Activated CD4-positive, alpha-beta T cell treated with anti-CD3 and anti-CD28 coated beads, Interleukin-10, Interleukin-2, amounts not matched to agents 100 ng/mL and 50 ng/mL, durations not matched to agents 16 hours and 8 hours (primary cell): Measurements from ENCODE around the gene RNF145.

Experiments used
- DNase-seq: peaks from one replicate; pipeline ENCODE4 v3.0.0-alpha.2; 2020

Gene RNF145

DNA sequence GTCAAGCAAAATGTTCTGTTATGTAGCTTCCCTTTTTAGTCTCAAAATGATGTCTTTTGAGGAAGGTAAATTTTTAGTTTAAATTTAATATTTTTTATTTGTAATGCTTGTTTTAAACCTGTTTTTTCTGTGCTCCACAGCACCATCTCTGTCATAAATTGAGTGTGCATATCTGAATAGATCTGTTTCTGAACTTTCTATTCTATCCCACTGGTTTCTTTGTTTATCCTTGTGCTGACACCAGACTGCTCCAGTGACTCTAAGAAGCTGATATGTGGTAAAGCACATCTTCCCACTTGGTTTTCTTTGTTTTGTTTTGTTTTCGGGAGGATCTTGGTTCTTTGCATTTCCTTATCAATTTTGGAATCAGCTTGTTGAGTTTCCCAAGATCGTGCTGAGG is 7.1 kb upstream of the RNF145 start:
- no peak for DNase-seq

DNA sequence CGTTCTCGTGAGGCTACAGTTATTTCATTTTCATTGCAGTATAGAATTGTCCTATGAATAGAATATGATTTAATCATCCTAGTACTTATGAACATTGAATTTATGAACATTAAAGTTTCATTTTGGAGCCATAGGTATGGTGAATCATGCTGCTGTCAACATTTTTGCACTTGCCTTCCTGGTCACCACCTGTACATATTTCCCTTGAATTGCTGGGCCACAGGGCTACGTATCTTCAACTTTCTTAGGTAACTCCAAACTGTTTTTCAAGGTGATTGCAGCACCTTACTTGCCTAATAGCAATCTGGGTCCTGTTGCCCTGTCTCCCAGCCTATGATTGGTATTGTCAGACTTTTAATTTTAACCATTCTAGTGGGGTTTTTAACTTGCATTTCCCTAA is 6.5 kb upstream of the RNF145 start:
- DNase-seq = no peak

GRCh38 chr5:159214486-159215271 is 5.3 kb upstream of the RNF145 start:
- DNase-seq = no peak

- DNase-seq = no peak
These were observed 3.5 kb upstream of the RNF145 start for GRCh38 chr5:159212657-159213462.

DNA sequence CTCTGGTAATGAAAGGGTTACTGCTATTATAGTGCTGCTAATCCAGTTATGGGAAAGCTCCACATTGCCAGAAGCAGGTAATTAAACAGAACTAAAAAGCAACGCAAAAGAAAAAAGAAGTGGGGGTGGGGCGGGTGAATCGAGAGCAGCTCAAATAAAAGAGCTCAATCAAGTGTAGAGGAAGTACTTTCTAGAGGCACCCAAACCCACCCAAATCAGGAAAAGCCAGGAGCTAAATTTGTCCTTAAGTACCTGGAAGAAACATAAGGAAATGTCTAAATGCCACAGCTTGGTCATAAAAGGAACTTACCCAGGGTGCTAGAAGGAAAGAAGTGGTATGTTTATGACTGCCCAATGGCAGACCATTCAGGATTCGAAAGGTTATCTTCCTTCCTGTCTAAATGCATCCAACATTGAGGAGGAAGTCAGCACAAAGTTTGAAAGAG is 2.4 kb upstream of the RNF145 start:
- DNase-seq = no peak

DNA sequence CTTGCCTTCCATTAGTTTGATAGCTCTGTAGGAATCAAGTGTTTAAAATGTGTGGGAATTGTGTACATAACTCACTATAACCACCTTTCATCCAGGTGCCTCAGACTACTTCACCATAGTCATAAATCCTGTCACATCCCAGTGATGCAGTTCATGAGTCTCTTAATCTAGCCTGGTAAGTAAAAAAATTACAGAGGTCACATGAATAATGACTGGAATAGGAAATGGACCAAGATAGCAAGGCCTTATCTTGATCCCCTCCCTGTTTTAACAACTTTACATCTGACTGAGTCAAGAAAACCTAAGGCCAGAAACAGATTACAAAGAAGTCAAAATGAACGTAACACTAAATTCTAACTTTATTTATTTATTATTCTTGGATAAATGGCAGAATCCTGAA is 1.5 kb upstream of the RNF145 start:
- DNase-seq = no peak

DNA sequence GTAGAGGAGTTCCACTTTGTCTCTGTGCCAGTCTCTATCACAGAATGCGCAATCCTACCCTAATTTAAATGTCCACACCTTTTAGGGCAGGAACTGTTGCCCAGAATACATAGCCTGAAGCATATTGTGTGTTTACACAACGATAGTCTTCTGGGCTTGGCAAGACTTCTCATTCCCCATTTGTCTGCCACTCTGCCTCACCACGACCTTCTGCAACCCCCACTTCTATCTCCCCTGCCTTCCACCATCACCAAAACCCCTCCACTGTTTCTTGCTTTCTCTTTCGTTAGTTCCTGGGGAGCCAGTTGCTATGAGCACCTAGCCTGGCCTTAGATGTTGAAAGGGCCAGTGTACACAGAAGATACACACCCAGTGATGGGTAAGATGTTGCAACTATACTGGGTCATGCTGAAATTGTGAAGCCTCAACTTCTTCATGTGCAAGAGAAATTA is 883 bp upstream of the RNF145 start:
- no peak for DNase-seq

DNA sequence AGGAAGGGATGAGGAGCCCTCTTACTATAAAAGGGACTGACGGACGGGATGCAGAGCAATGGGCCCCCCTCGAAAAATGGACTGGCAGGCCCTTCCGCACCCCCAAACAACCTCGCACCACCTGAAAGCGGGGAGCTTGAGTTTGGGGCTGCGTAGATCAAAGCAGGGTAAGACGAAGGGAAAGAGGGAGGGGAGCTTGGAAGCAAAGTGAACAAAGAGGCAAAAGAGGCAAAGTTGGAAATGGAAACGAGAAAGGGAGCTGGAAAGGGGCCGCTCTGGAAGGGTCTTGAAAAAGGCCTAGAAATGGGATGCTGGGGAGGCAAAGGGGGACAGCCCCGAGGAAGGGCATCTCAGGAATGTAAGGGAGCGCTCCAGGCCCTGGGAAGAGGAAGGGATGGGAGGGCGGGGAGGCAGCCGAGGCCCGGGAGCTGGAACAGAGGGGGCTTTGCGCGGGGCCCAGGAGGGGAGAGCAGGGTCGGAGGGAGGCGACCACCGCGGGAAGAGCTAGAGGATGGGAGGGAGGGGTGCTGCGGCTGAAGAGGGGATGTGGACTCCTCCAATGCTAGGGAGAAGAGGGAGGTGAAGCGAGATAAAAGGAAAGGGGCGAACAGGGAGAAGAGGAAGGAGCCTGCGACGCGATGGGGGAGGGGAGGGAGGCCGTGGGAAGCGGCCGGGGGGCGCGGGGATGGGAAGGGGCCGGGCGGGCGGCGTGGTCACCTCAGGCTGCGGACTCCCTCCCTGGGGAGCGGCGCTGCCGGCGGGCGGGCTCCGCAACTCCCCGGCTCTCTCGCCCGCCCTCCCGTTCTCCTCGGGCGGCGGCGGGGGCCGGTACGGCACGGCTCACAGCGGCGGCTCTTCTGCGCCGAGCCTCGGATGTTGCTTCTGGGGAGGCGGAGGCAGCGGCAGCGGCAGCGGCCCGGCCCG is 577 bp downstream of the RNF145 start:
- DNase-seq = no peak

GRCh38 chr5:159207686-159208513 is 1.5 kb downstream of the RNF145 start:
- DNase-seq = peak; percentile 88

DNA sequence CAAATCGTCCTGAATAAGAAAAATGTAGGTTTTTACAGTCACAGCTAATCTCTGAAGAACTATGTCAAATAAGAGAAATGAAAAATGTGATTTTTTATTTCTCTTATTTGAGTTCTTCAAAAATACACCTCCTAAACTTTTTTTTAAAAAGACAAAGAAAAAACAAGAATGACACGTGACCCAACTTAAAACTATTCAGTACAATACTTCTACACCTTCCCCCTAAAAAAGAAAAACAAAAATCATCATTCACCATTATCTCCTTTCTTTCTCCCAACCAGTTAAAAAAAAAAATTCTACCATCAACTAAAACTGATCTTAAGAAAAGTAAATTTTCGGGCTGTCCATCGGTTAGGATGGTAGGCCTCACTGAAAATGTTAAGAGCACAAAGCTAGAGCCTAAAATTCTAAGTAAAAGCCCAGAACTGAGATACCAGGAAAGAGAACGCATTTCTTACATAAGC is 2.1 kb downstream of the RNF145 start:
- no peak for DNase-seq

DNA sequence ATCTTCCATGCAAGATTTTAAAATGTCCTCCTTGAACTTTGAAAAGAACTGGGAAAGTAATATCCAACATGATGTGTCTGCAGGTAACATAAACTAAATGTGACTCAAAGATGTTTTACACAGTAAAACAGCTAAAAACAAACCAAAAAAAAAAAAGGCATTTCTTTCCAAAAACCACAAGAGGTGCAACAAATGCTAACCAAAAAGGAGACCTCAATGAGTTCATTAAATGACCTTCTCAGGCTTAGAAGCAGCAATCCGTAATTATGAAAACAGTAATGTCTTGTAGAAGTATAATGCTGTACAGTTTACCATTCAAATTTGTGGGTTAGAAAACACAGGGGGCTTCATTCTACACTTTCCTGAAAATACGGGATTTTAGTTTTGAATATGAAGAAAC is 2.5 kb downstream of the RNF145 start:
- no peak for DNase-seq

DNA sequence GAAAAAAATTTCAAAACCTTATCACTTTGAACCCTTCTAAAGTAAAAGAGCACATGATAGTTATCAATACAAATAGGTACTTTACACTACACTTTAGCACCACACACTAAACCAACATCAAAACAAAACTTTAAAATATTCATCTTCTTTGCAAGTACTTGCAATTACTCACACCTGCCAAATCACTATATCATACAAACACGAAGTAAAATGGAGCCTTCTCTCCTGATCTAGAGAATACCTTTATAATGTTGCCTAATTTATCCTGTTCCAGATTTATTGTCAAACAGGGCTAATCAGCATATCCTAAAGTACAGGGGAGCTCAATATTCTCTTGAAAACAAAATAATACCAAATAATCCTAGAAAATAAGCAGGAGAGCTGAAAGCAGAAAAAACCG is 3.0 kb downstream of the RNF145 start:
- DNase-seq = peak; percentile 28

DNA sequence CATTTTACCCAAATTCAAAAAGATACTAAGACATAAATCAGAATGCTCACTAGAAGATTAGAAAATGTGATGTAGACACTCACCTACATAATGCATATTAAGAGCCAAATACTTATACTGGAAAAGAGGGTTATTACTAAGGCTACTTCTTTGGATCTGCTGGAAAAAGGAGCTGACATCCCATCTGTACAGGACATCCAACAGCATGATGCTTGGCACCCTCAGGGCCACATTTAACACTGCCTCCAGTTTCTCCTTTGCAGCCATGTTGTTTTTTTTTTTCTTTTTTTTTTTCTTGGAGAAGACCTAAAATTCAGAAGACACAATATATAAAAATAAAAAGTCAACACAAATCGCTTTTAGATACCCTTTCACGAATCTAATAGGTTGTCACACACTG is 6.0 kb downstream of the RNF145 start:
- DNase-seq = no peak

- no peak for DNase-seq
These were observed 7.2 kb downstream of the RNF145 start for GRCh38 chr5:159202151-159202550.

DNA sequence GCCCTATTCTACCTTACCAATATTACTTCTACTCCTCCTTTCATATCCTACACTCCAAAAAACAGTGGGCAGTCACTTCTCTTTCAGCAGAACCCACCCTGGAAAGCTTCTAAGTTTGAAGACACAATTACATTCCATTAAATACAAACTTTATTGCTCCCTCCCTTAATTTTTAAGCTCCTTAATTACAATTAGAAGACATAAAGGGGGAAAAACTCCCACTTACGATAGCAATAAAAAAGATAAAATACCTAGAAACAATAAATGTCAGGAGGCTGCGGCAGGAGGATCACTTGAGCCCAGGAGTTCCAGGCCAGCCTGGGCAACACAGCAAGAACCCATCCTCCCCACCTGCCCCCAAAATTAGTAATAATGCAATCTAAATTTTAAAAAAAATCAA is 9.6 kb downstream of the RNF145 start:
- no peak for DNase-seq

DNA sequence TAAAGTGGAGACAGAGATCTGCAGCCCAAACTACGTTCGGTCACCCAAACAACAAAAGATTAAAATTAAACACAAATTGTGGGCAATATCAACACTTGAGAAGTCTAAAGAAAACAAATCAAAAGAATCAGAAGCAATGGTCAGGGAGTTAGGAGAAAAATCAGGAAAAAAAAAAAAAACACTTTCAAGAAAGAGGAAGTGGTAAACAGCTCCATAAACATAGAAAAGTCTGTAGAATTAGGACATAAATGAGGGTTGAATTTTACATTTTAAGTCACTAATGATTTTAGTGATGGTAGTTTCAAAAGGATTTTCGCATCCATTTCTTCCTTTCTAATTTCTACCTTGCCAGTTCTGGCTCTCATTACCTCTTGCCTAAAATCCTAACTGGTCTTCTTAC is 10.1 kb downstream of the RNF145 start:
- no peak for DNase-seq

GRCh38 chr5:159198063-159199036 is 11.0 kb downstream of the RNF145 start:
- no peak for DNase-seq

DNA sequence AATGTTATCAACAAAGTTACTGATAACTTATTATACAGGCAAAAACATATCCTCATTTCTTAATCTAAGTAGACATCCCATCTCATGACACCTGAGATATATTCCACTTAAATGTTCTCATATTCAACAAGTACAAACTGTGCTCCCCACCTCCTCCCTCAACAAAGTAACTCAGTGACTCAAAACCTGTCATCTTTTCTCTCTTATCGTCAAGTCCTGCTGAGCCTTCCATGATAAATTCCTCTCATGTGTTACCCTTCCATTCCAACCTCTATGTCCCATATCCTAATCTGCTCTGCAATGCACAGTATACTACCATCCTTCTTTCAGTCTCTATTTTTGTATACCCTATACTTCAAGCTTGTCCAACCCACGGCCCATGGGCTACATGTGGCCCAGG is 13.6 kb downstream of the RNF145 start:
- DNase-seq = no peak

GRCh38 chr5:159190170-159190569 is 19.2 kb downstream of the RNF145 start:
- DNase-seq = no peak

DNA sequence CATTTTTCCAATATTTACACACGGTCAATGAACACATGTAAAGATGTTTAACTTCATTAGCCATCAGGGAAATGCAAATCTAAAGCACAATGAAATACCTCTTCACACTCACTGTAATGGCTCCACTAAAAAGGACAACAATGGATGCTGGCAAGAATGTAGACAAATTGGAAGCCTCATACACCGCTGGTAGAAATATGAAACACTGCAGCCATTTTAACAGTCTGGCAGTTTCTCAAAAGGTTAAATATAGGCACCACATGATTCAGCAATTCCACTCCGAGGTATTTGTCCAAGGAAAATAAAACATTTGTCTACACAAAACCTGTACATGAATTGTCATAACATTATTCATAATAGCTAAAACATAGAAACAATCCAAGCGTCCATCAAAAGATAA is 20.0 kb downstream of the RNF145 start:
- DNase-seq = no peak

- no peak for DNase-seq
These were observed 21.6 kb downstream of the RNF145 start for GRCh38 chr5:159187719-159188118.
